WI38 (cell line): ENCODE results near the gene GPC3.
"Not testable (repeated sequence)": the region's sequence is repeated elsewhere in the genome, so short reads cannot be mapped to it uniquely, and the experiment has no call there.

Experiments used
- H3K4me3 ChIP-seq: 2 replicates; pipeline ENCODE4 v1.5.1; 2011; ENCODE audit warnings: low read depth, mild to moderate bottlenecking, control low read depth, low read length
- TF ChIP-seq, protein P1 (sequence below): IDR thresholded peaks from 2 replicates; pipeline ENCODE4 v1.5.1; 2012; ENCODE audit warnings: low read depth, mild to moderate bottlenecking, control low read depth, low read length

The GPC3 gene

DNA sequence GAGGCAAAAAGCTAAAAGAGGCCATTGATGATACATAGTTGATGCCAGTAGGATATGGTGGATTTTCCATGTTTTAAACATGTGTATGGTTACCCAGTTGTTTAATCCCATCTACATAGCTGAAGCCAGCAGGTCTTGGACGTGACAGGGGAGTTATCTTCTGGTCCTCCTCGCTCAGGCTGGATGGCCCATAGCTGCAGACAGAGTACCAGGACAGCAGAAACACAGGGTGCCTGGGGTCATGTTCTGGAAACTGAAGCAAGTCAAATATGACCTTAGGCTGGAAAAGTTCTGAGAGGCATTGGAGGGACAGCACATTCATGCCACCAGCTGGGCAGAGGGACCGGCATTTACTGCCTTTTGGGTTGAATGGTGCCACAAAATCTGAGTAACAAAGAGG lies 452.1 kb downstream of the GPC3 start:
- H3K4me3 ChIP-seq, result no peak overlapping the region
- TF ChIP-seq, protein P1, sequence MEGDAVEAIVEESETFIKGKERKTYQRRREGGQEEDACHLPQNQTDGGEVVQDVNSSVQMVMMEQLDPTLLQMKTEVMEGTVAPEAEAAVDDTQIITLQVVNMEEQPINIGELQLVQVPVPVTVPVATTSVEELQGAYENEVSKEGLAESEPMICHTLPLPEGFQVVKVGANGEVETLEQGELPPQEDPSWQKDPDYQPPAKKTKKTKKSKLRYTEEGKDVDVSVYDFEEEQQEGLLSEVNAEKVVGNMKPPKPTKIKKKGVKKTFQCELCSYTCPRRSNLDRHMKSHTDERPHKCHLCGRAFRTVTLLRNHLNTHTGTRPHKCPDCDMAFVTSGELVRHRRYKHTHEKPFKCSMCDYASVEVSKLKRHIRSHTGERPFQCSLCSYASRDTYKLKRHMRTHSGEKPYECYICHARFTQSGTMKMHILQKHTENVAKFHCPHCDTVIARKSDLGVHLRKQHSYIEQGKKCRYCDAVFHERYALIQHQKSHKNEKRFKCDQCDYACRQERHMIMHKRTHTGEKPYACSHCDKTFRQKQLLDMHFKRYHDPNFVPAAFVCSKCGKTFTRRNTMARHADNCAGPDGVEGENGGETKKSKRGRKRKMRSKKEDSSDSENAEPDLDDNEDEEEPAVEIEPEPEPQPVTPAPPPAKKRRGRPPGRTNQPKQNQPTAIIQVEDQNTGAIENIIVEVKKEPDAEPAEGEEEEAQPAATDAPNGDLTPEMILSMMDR, result no peak

DNA sequence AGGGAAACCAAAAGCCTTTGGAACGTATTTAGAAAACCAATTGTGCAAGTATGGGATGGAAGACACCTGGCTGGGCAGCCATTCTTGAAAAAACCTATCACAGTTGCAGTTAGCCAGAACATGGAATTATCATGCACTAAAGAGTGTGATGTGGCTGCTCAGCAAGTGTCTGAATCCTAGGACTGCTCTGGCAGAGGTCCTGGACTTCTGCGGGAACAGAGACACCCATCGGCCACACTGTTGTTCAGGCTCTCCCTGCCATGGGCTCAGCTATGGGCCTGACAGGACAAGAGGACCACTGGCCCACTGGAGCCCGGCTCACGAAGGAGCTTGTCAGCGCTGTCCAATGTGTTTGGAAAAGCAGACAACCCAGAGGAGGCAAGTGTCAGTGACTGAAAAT lies 454.4 kb downstream of the GPC3 start:
- TF ChIP-seq, protein P1, result no peak
- H3K4me3 ChIP-seq, result no peak overlapping the region

DNA sequence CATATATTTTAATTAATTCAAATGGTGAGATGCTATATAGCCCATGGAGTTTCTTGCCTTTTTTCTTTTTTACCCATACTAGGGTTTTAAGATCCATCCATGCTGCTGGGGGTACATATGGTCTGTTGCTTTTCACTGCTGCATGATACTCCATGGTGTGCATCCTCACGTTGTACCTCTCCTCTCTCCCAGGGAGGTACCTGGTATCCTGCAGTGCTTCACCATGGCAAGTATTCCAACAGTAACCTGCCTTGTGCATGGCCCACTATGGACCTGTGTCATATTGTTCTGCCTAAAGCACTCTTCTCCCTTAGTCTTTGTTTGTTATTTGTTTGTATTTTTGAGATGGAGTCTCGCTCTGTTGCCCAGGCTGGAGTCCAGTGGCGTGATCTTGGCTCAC lies 455.8 kb downstream of the GPC3 start:
- TF ChIP-seq, protein P1, result no peak
- no peak overlapping the region for H3K4me3 ChIP-seq

DNA sequence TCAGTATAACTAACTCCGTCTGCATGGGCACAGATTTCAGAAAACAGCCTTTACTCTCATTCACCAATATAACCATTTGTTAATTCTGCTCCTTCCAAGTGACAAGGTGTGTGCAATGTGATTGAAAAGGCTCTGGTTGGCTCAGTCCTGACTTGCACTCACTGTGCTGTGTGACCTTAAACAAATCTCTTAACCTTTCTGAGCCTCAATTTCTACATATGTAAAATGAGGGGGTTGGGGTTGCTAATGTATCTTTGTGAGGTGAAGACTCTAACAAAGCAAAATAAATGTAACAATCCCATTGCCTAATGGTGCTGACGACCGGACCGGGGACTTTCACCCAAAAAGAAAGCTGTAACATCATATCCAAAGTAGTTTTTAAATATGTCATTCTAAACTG lies 457.6 kb downstream of the GPC3 start:
- TF ChIP-seq, protein P1, result no peak
- H3K4me3 ChIP-seq, result no peak overlapping the region

DNA sequence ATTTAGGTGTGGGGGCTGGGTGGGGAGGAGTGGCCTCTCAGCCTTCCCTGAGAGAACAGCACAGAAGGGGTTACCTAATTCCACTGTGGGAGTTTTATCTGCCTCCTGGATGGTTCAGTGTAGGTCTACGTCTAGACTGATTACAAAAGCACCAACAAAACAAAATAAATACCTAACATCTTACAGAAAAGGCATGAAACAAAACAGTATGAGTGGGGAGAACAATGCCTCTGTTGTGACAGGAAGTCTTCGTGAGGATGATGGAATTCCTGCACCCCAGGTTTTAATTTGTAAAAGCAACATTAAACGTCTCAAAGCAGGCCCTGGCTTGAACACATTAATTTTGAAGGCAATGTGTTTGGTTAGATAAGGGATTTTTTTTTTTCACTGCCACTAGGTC lies 458.0 kb downstream of the GPC3 start:
- TF ChIP-seq, protein P1, result no peak
- H3K4me3 ChIP-seq, result no peak overlapping the region

DNA sequence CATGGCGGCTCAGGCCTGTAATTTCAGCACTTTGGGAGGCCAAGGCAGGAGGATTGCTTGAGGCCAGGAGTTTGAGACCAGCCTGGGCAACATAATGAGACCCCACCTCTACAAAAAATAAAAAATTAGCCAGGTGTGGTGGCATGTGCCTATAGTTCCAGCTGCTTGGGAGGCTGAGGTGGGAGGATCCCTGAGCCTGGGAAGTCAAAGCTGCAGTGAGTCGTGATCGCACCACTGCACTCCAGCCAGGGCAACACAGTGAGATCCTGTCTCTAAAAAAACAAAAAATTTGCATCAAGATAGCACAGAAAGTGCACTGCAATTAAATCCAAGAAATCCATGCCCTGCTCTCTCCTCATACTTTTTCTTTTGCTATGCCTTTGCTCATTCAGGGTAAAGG lies 458.6 kb downstream of the GPC3 start:
- not testable (repeated sequence) for H3K4me3 ChIP-seq

DNA sequence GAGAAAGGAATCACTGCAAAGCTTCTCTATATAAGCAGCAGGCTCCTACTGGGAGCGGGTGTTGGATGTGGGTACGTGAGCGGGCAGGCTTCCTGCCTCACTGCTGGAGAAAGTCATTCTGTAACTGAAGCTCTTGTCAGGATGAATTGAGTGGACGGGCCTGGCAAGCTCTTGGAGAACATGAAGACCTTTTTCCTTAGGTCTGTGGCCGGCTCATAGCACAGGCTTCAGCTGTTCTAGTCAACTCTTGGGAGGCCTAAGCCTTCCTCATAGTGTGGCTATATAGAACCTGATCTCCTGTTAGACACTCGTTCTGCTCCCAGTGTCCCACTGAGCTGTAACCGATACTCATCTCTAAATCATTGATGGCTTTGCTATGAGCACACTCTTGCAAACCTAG lies 461.9 kb downstream of the GPC3 start:
- H3K4me3 ChIP-seq, result no peak overlapping the region
- TF ChIP-seq, protein P1, result no peak

DNA sequence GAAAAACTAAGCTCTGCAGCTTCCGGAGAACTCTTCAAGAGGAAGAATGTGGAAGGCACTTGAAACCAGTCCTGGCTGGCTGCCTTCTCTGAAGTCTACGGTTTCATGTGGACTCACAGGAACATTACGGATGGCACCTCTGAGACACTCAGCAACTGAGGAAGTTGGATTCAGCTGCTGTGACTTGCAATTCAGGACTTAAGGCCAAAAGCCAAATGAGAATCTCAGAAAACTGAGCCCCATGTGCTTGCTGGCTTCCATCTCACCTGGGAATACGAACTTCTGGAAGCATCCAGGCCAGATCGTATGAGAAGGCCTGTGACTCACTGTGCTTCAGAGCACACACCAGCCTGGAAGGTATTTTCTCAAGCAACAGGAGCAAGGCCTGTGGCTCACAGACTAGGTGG lies 462.3 kb downstream of the GPC3 start:
- TF ChIP-seq, protein P1, result no peak

More for the DNA sequence above, 462.3 kb downstream of the GPC3 start:
- H3K4me3 ChIP-seq, result no peak overlapping the region
